Subcutaneous adipose tissue (tissue), 4 donors: ENCODE results near the gene TINAG. TPM values are rescaled to one million over a fixed set of nuclear protein-coding genes. Genes with fewer than 3 reads are reported as not detected.

Experiments used
- CTCF ChIP-seq: fragments of 450-650 bp; IDR thresholded peaks from one replicate; pipeline ENCODE4 v1.5.1; 2016; ENCODE audit warnings: low read depth, mild to moderate bottlenecking, control low read depth, antibody characterized with exemption, moderate library complexity
- total RNA-seq, 4 donors: library from RNA; depleted of rRNA; stranded (reverse); fragments of >200 nt; gene quantifications; one replicate each; pipeline ENCODE4 v1.1.0, GENCODE V29; 2016

TINAG gene
- total RNA-seq, 4 donors from 2014 or later = not detected

- no peak for TF ChIP-seq CTCF
Observed at GRCh38 chr6:54267798-54268197, 40.4 kb upstream of the TINAG start.

- TF ChIP-seq CTCF = no peak
Observed at GRCh38 chr6:54273214-54273820, 34.9 kb upstream of the TINAG start.

- TF ChIP-seq CTCF = no peak
Observed at GRCh38 chr6:54274383-54274782, 33.9 kb upstream of the TINAG start.

GRCh38 chr6:54282186-54282585 is 26.1 kb upstream of the TINAG start:
- no peak for TF ChIP-seq CTCF

- no peak for TF ChIP-seq CTCF
Observed at GRCh38 chr6:54284161-54284860, 23.9 kb upstream of the TINAG start.

GRCh38 chr6:54285595-54285994 is 22.6 kb upstream of the TINAG start:
- no peak for TF ChIP-seq CTCF

- TF ChIP-seq CTCF = no peak
Observed at GRCh38 chr6:54286141-54286540, 22.1 kb upstream of the TINAG start.
